ENCODE measurements around the gene RNF151.
"Not testable (repeated sequence)": the region's sequence is repeated elsewhere in the genome, so short reads cannot be mapped to it uniquely, and the experiment has no call there.

The RNF151 gene

DNA sequence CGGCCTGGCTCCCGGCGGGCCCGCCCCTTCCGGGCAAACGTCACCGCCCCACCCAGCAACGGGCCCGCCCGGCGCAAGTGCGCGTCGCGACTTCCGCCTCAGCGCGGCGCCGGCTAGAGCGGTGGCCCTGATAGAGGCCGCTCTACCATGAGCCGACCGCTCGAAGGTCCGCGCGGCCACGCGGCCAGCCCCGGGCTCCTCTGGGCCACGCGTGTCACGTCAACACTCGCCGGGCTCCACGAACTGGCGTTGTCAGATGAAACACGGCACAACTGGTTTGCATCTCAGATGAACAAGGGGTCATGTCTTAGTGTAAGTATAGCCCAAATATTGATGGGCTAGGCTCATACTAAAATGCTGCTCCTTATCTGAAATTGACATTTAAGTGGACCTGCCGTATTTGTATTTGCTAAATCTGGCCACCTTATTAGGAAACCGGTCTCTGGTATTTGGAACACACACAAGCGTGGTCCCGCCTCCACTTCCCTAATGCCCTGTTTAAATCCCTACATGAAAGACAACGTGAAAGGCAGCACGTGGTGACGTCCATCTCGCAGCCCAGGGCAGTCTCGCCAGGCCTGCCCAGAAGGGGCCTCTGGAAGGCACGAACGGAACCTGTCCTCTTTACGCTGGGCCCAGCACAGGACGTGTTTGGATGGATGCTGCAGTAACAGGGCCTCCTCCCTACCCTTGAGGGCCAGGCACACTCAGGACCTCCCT, 43.3 kb downstream of the RNF151 start, which contains the start of gene ZNF598:
Gene ZNF598 (minus strand): TSS at position 31 of the 720 bp plus-strand sequence.
- Histone ChIP-seq H3K36me3 (replicated peaks; ENCODE audit: low read depth, low read length) (peaks cover 12% of the 10 kb centered on the region), H3K9ac (ENCODE audit: low read length) (peak within 1 kb of the TSS; percentile 96), H3K27me3 (ENCODE audit: low read depth, low read length) (no peaks in the 10 kb centered on the region), H3K9me3 (ENCODE audit: insufficient read depth, low read length) (no peaks in the 10 kb centered on the region), H3K4me3 (ENCODE audit: low read length) (peak within 1 kb of the TSS; percentile 95), H3K4me1 (ENCODE audit: low read length) (peaks cover 21% of the 10 kb centered on the region), H3K79me2 (ENCODE audit: low read length) (peaks cover 57% of the 10 kb centered on the region), H4K20me1 (ENCODE audit: insufficient read depth, low read length) (peaks cover 41% of the 10 kb centered on the region), H3K27ac (ENCODE audit: low read length) (peak within 1 kb of the TSS; percentile 68), H2AFZ (ENCODE audit: low read depth, low read length) (peak within 1 kb of the TSS; percentile 58; the same call in 1 of the 2 replicates), H3K4me2 (ENCODE audit: low read length) (peak within 1 kb of the TSS; percentile 99)
- TF ChIP-seq, protein P1, sequence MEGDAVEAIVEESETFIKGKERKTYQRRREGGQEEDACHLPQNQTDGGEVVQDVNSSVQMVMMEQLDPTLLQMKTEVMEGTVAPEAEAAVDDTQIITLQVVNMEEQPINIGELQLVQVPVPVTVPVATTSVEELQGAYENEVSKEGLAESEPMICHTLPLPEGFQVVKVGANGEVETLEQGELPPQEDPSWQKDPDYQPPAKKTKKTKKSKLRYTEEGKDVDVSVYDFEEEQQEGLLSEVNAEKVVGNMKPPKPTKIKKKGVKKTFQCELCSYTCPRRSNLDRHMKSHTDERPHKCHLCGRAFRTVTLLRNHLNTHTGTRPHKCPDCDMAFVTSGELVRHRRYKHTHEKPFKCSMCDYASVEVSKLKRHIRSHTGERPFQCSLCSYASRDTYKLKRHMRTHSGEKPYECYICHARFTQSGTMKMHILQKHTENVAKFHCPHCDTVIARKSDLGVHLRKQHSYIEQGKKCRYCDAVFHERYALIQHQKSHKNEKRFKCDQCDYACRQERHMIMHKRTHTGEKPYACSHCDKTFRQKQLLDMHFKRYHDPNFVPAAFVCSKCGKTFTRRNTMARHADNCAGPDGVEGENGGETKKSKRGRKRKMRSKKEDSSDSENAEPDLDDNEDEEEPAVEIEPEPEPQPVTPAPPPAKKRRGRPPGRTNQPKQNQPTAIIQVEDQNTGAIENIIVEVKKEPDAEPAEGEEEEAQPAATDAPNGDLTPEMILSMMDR (IDR thresholded peaks at IDR 0.05; ENCODE audit: low read depth, low read length), result no peak
- TF ChIP-seq EZH2phosphoT487 (IDR thresholded peaks at IDR 0.05; ENCODE audit: low read depth), result no peak

DNA sequence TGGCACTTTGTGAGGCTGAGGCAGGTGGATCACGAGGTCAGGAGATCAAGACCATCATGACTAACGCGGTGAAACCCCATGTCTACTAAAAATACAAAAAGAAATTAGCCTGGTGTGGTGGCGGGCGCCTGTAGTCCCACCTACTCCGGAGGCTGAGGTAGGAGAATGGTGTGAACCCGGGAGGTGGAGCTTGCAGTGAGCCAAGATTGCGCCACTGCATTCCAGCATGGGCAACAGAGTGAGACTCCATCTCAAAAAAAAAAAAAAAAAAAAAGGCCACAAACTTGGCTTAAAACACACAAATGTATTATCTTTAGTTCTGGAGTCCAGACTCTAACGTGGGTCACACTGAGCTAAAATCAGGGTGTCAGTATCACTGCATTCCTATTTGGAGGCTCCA, 45.1 kb downstream of the RNF151 start:
- Histone ChIP-seq H4K20me1 (ENCODE audit: insufficient read depth, low read length) (peaks cover 23% of the 10 kb centered on the region), H3K79me2 (ENCODE audit: low read length) (peaks cover 40% of the 10 kb centered on the region), H3K4me1 (ENCODE audit: low read length) (peaks cover 21% of the 10 kb centered on the region), H3K36me3 (replicated peaks; ENCODE audit: low read depth, low read length) (peaks cover 12% of the 10 kb centered on the region)
- not testable (repeated sequence) for H3K27me3 ChIP-seq (ENCODE audit: low read depth, low read length); H3K4me3 ChIP-seq (ENCODE audit: low read length); H3K9ac ChIP-seq (ENCODE audit: low read length); H3K4me2 ChIP-seq (ENCODE audit: low read length); H3K9me3 ChIP-seq (ENCODE audit: insufficient read depth, low read length); H3K27ac ChIP-seq (ENCODE audit: low read length); H2AFZ ChIP-seq (ENCODE audit: low read depth, low read length)

DNA sequence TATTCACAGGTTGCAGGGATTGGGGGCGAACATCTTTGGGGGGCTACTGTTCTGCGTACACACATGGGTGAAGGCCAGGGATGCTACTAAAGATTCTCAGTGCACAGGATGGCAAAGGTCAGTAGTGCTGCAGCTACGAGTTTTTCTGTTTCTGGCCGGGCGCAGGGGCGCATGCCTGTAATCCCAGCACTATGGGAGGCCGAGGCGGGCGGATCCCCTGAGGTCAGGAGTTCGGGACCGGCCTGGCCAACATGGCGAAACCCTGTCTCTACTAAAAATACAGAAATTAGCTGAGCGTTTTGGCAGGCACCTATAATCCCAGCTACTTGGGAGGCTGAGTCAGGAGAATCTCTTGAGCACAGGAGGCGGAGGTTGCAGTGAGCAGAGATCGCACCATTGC, 46.9 kb downstream of the RNF151 start:
- Histone ChIP-seq H3K79me2 (ENCODE audit: low read length) (peaks cover 22% of the 10 kb centered on the region), H3K9me3 (ENCODE audit: insufficient read depth, low read length) (no peaks in the 10 kb centered on the region), H3K4me1 (ENCODE audit: low read length) (peaks cover 8% of the 10 kb centered on the region), H3K4me3 (ENCODE audit: low read length) (no peak overlapping the region), H3K27me3 (ENCODE audit: low read depth, low read length) (no peaks in the 10 kb centered on the region), H3K36me3 (replicated peaks; ENCODE audit: low read depth, low read length) (no peaks in the 10 kb centered on the region), H3K27ac (ENCODE audit: low read length) (no peak overlapping the region), H2AFZ (ENCODE audit: low read depth, low read length) (no peak overlapping the region), H3K9ac (ENCODE audit: low read length) (no peak overlapping the region), H4K20me1 (ENCODE audit: insufficient read depth, low read length) (peaks cover 5% of the 10 kb centered on the region), H3K4me2 (ENCODE audit: low read length) (no peak overlapping the region)
- TF ChIP-seq, protein P1 (IDR thresholded peaks at IDR 0.05; ENCODE audit: low read depth, low read length), result no peak
- TF ChIP-seq EZH2phosphoT487 (IDR thresholded peaks at IDR 0.05; ENCODE audit: low read depth), result no peak

DNA sequence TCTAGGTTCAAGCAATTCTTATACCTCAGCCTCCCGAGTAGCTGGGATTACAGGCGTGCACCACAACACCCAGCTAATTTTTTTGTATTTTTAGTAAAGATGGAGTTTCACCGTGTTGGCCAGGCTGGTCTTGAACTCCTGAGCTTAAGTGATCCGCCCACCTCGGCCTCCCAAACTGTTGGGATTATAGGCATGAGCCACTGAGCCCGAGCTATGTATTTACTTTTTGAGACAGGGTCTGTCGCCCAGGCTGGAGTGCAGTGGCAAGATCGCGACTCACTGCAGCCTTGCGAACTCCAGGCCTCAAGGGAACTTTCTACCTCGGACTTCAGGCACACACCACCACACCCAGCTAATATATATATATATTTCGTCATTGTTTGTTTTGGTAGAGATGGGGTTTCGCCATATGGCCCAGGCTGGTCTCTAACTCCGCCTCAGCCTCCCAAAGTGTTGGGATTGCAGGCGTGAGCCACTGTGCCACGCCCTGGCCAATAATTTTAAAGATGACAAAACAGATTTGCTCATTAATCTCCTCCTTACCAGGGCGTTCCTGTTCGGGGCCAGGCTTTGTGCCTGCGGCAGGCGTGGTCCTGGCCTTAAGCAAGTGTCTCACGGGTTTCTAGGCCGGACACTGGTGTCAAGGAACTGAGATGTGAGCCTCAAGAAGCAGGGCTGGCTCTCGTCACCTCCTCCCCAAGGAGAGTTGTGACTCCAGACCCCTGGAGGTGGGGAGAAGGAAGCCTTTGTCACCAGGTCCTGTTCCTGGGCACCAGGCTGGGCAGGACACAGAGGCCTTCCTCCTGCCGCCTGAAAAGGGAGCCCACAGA, 48.7 kb downstream of the RNF151 start:
- H3K4me3 ChIP-seq (ENCODE audit: low read length), result no peak overlapping the region
- H3K79me2 ChIP-seq (ENCODE audit: low read length), result peaks cover 5% of the 10 kb centered on the region
- H4K20me1 ChIP-seq (ENCODE audit: insufficient read depth, low read length), result no peaks in the 10 kb centered on the region
- no peak overlapping the region for H3K27ac ChIP-seq (ENCODE audit: low read length)
- no peaks in the 10 kb centered on the region for H3K27me3 ChIP-seq (ENCODE audit: low read depth, low read length)
- TF ChIP-seq, protein P1 (IDR thresholded peaks at IDR 0.05; ENCODE audit: low read depth, low read length), result no peak
- TF ChIP-seq EZH2phosphoT487 (IDR thresholded peaks at IDR 0.05; ENCODE audit: low read depth), result no peak
- H3K9me3 ChIP-seq (ENCODE audit: insufficient read depth, low read length), result no peaks in the 10 kb centered on the region
- H2AFZ ChIP-seq (ENCODE audit: low read depth, low read length), result no peak overlapping the region
- no peak overlapping the region for H3K4me2 ChIP-seq (ENCODE audit: low read length)
- no peaks in the 10 kb centered on the region for H3K36me3 ChIP-seq (replicated peaks; ENCODE audit: low read depth, low read length)
- no peak overlapping the region for H3K9ac ChIP-seq (ENCODE audit: low read length)
- peaks cover 6% of the 10 kb centered on the region for H3K4me1 ChIP-seq (ENCODE audit: low read length)

Data from OCI-LY3 (cell line).